HepG2 (cell line): ENCODE measurements around the gene PIK3IP1.

Experiments
- ARHGAP35 ChIP-seq: sonication (generic); formaldehyde crosslinking; IDR thresholded peaks from 2 replicates; pipeline ENCODE4 v1.9.0; 2022; ENCODE audit warnings: mild to moderate bottlenecking, inconsistent platforms, moderate library complexity, missing genetic modification reagents, borderline replicate concordance
- FOSL2 ChIP-seq: sonication (generic); formaldehyde crosslinking; IDR thresholded peaks from 2 replicates; pipeline ENCODE4 v1.4.0; 2020; ENCODE audit warnings: missing genetic modification reagents
- TF ChIP-seq, protein P1 (sequence below), 2 experiments: sonication (generic) in 1 of 2; formaldehyde crosslinking in 1 of 2; IDR thresholded peaks; 2 replicates each; pipeline versions ENCODE4 v1.4.0 to v1.6.1; 2018 to 2020; ENCODE audit warnings: missing genetic modification reagents in 2 of 2, borderline replicate concordance in 1 of 2, low read depth in 1 of 2, mild to moderate bottlenecking in 1 of 2, missing biosample characterization in 1 of 2
- TF ChIP-seq, protein P2 (sequence below): sonication (generic); formaldehyde crosslinking; conservative IDR thresholded peaks from 2 replicates; pipeline ENCODE4 v1.4.0; 2020; ENCODE audit warnings: missing genetic modification reagents

- TF ChIP-seq ARHGAP35 (CRISPR knock-in tag) (no peak), FOSL2 (no peak)
- TF ChIP-seq, protein P1, sequence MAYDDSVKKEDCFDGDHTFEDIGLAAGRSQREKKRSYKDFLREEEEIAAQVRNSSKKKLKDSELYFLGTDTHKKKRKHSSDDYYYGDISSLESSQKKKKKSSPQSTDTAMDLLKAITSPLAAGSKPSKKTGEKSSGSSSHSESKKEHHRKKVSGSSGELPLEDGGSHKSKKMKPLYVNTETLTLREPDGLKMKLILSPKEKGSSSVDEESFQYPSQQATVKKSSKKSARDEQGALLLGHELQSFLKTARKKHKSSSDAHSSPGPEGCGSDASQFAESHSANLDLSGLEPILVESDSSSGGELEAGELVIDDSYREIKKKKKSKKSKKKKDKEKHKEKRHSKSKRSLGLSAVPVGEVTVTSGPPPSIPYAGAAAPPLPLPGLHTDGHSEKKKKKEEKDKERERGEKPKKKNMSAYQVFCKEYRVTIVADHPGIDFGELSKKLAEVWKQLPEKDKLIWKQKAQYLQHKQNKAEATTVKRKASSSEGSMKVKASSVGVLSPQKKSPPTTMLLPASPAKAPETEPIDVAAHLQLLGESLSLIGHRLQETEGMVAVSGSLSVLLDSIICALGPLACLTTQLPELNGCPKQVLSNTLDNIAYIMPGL (CRISPR knock-in tag; IDR thresholded peaks at IDR 0.05; ENCODE audit: borderline replicate concordance in 1 of 2, low read depth in 1 of 2) = no peak
- TF ChIP-seq, protein P2, sequence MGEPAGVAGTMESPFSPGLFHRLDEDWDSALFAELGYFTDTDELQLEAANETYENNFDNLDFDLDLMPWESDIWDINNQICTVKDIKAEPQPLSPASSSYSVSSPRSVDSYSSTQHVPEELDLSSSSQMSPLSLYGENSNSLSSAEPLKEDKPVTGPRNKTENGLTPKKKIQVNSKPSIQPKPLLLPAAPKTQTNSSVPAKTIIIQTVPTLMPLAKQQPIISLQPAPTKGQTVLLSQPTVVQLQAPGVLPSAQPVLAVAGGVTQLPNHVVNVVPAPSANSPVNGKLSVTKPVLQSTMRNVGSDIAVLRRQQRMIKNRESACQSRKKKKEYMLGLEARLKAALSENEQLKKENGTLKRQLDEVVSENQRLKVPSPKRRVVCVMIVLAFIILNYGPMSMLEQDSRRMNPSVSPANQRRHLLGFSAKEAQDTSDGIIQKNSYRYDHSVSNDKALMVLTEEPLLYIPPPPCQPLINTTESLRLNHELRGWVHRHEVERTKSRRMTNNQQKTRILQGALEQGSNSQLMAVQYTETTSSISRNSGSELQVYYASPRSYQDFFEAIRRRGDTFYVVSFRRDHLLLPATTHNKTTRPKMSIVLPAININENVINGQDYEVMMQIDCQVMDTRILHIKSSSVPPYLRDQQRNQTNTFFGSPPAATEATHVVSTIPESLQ (CRISPR knock-in tag) = no peak
Measured at GRCh38 chr22:31302006-31302405, 9.7 kb upstream of the PIK3IP1 start.
